Glomerular visceral epithelial cell (primary cell): Measurements from ENCODE around the gene GJA9.
A peak's percentile ranks its signal among the peaks of the same experiment; 100 is the strongest.
"Not testable (repeated sequence)": the region's sequence is repeated elsewhere in the genome, so short reads cannot be mapped to it uniquely, and the experiment has no call there.

Experiments
- DNase-seq: peaks from one replicate; pipeline ENCODE4 v3.0.0-alpha.2; 2016; ENCODE audit errors: extremely low spot score

The GJA9 gene

DNA sequence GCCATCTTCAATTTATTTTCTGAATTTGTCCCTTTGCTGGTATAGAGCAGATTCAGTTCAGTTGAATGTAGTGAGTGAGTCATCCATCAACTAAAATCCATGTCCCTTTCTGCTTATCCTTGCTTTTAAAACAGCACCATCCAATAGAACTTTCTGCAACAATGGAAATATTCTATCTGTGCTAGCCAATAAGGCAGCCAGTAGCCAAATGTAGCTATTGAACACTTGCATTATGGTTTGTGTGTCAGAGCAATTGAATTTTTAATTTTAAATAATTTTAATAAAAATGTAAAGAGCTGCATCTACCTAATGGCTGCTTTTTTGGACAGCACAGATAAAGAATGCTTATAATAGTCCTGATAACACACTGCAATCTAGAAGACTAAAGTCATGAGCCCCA is at the start of gene GJA9:
TSS of gene GJA9 (minus strand) at position 101 of the 400 bp plus-strand sequence. CDS start 5,489 bp downstream, outside the sequence.
- no peak for DNase-seq

DNA sequence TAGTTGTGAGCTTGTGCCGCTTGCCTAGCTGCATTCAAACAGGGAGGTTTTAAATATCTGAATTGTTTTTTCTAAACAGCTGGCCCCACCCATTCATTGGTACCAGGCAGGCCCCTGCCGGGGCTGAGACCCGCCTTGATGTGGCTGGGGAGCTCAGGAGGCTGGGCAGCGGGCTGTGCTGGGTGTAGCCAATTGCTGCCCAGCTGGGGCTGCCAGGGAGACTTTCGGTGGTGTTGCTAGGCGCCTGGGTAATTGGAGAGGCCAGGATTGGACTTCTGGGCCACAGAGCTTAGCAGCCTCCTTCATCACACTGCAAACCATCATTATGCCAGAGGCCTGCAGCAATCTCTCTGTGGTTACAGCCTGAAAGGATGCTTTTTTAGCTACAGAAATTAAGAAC is 48.1 kb upstream of the GJA9 start:
- DNase-seq, result no peak

- DNase-seq, result no peak
These were observed 47.7 kb upstream of the GJA9 start for GRCh38 chr1:38929054-38929453.

GRCh38 chr1:38926091-38926490 is 44.7 kb upstream of the GJA9 start:
- DNase-seq, result no peak

- DNase-seq, result no peak
These were observed 44.0 kb upstream of the GJA9 start for GRCh38 chr1:38925391-38925790.

DNA sequence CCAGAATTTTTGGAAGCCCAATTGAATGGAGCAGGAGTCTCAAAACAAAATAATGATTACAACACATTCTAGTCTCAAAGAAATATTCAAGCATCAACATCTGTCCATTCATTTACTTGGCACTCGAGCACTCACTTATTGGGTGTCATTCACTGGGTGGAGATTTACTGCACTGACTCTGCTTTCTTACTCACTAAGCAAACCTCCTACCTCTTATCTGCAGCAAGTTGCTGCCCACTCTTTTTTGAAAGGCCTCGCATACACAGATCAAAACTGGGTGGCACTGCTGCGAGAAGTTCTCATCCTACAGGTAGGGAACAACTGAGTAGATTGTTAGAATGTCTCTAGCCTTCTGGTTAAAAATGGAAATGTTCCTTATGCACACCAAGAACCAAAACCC is 42.2 kb upstream of the GJA9 start:
- DNase-seq, result no peak

- no peak for DNase-seq
These were observed 37.7 kb upstream of the GJA9 start for GRCh38 chr1:38919130-38919529.

DNA sequence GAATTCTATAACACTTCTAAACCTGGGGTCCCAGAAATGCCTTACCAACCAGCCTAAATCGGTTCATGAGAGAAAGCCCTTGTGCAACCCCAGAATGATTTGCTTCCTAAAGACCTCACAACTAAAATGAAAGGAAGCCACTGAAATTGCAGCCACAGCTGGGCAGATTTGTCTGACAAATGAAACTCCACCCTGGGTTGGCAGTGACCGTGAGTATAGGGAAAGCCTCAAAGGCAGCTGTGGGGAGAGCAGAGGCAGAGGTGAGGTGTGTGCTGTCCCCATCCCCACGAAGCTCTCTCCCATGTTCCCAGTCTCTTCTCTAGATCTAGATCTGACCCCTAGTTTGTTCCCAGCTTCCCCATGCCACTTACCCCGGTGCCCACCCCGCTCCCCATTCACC is 37.2 kb upstream of the GJA9 start:
- DNase-seq, result no peak

DNA sequence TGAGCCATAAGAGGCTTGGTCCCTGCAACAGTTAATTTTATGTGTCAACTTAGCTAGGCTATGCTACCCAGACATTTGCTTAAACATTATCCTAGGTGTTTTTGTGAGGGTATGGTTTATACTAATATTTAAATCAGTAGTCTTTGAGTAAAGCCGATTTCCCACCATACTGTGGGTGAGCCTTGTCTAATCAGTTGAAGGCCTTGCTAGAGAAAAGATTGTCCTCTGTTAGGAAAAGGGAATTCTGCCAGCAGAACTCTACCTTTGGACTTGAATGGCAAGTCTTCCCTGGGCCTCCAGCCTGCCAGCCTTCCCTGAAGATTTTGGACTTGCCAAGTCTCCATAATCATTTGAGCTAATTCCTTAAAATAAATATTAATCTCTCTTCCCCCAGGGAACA is 36.4 kb upstream of the GJA9 start:
- DNase-seq, result no peak

- no peak for DNase-seq
These were observed 36.0 kb upstream of the GJA9 start for GRCh38 chr1:38917337-38917736.

- DNase-seq, result no peak
These were observed 34.1 kb upstream of the GJA9 start for GRCh38 chr1:38915352-38915948.

DNA sequence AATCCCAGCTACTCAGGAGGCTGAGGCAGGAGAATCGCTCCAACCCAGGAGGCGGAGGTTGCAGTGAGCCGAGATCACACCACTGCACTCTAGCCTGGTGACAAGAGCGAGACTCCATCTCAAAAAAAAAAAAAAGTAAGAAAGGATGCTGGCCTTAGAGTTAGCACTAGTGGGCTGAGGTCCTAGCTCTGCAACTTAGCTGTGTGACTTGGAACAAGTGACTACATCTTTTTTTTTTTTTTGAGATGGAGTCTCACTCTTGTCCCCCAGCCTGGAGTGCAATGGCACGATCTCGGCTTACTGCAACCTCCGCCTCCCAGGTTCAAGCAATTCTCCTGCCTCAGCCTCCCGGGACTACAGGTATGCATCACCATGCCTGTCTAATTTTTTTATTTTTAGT is 33.5 kb upstream of the GJA9 start:
- DNase-seq, result not testable (repeated sequence)

DNA sequence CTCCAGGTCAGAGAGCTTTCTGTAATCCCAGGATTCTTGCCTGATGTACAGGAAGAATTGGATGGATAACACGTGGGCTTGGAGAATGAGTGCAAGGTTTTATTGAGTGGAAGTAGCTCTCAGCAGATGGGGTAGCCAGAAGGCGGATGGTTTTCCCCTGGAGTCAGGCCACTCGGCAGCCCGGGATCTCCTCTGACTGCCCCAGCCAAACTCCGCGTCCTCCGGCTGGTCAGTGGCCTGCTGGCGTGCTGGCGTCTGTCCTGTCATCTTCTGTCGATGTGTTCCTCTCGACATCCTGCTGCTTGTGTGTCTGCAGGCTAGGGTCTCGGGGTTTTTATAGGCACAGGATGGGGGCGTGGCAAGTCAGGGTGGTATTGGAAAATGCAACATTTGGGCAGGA is 27.4 kb upstream of the GJA9 start:
- DNase-seq, result no peak

DNA sequence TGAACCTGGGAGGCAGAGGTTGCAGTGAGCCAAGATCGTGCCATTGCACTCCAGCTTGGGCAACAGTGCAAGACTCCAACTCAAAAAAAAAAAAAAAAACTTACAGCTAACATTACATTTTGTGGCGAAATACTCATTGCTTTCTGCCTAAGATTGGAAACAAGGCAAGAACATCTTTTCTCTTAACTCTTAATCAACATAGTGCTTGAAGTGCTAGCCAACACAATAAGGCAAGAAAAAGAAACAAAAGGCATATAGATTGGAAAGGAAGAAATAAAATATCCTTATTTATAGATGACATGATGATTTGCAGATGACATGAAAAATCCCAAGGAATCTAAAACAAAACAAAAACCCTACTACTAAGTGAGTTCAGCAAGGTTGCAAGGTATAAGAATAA is 24.6 kb upstream of the GJA9 start:
- DNase-seq, result no peak

- DNase-seq, result no peak
These were observed 18.2 kb upstream of the GJA9 start for GRCh38 chr1:38899560-38899959.

GRCh38 chr1:38898653-38899230 is 17.4 kb upstream of the GJA9 start:
- peak; percentile 12 for DNase-seq

DNA sequence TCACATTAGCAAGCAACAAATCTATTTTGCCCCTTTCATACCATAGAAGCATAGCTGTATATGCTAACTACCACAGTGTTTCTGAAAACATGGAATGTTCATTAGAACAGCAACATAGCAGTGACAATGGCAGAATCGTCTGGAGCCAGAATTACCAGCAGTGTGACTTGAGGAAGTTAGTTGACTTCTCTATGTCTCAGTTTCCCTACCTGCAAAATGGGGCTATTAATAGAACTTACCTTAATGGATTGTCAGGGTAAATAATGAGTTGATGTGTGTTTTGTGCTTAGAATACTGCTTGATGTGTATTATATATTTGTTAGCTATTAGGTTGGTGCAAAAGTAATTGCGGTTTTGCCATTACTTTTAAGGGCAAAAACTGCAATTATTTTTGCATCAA is 14.8 kb upstream of the GJA9 start:
- no peak for DNase-seq

- DNase-seq, result no peak
These were observed 11.6 kb upstream of the GJA9 start for GRCh38 chr1:38892976-38893375.

DNA sequence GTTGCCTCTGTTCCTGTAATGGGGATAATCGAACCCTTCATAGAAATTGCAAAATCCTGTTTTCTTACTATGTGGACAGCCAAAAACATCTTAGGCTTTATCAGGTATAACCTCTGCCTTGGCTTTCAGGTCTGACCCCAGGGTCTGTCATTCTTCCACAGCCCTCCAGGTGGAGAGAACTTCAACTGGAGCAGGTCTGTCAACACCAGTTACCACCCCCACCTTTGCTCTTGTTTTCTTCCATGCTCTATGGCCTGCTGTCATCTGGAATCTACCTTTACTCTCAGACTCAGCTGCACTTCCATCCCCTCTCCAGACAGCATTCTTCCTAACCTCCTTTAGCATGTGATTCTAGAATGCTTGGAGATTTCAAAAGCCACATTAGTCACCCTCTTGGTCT is 10.4 kb upstream of the GJA9 start:
- DNase-seq, result peak; percentile 4

DNA sequence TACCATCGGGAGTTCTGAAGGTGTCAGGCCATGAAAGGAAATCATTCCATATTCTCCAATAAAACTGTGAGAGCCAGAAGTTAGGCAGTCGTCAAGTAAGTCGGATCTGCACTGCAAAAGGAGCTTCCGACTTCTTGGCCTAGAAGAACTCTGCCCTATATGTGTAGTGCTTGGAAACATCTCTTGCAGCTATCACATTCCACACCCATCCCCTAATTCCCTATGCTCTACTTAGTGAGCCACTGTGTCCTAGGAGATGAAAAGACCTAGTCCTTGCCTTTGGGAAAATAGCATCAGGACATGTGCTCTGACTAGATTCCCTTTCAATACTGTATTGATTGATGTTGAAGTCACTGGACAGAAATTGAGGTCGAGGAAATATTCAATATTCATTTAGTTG is 8.2 kb upstream of the GJA9 start:
- no peak for DNase-seq

- no peak for DNase-seq
These were observed 7.3 kb upstream of the GJA9 start for GRCh38 chr1:38888423-38889333.

- no peak for DNase-seq
These were observed 3.7 kb upstream of the GJA9 start for GRCh38 chr1:38885092-38885491.

- no peak for DNase-seq
These were observed 5.6 kb downstream of the GJA9 start for GRCh38 chr1:38875811-38876210.
